Smooth muscle cell (in vitro differentiated cells): Measurements from ENCODE around the gene GLDN. TPM values are rescaled to one million over a fixed set of nuclear protein-coding genes. Genes with fewer than 3 reads are reported as not detected.

ENCODE experiments used
- DNase-seq: peaks from one replicate; lab custom pipeline; 2025; ENCODE audit not compliant: unreplicated experiment; lab: John Stamatoyannopoulos, UW
- H2AFZ ChIP-seq: fragments of 200-600 bp; sonication (generic); 2 replicates; pipeline ENCODE4 v1.6.0; 2016; ENCODE audit warnings: antibody characterized with exemption, low read depth, mild to moderate bottlenecking
- H3F3A ChIP-seq: fragments of 200-600 bp; sonication (generic); 2 replicates; pipeline ENCODE4 v1.6.0; 2017; ENCODE audit warnings: antibody characterized with exemption, low read depth
- H3K27ac ChIP-seq: fragments of 200-600 bp; sonication (generic); 2 replicates; pipeline ENCODE4 v1.5.1; 2016; ENCODE audit warnings: low read depth, mild to moderate bottlenecking
- H3K27me3 ChIP-seq: fragments of 200-600 bp; sonication (generic); 2 replicates; pipeline ENCODE4 v1.6.1; 2016; ENCODE audit warnings: low read depth, mild to moderate bottlenecking
- H3K36me3 ChIP-seq: fragments of 200-600 bp; sonication (generic); 2 replicates; pipeline ENCODE4 v1.5.1; 2016; ENCODE audit warnings: low read depth
- H3K4me1 ChIP-seq: fragments of 200-600 bp; sonication (generic); 2 replicates; pipeline ENCODE4 v1.5.1; 2016; ENCODE audit warnings: low read depth
- H3K4me2 ChIP-seq: fragments of 200-600 bp; sonication (generic); 2 replicates; pipeline ENCODE4 v1.6.0; 2016; ENCODE audit warnings: mild to moderate bottlenecking
- H3K4me3 ChIP-seq: fragments of 200-600 bp; sonication (generic); 2 replicates; pipeline ENCODE4 v1.5.1; 2016; ENCODE audit warnings: mild to moderate bottlenecking
- H3K79me2 ChIP-seq: fragments of 200-600 bp; sonication (generic); 2 replicates; pipeline ENCODE4 v1.6.0; 2016; ENCODE audit warnings: low read depth, mild to moderate bottlenecking
- H3K9ac ChIP-seq: fragments of 200-600 bp; sonication (generic); 2 replicates; pipeline ENCODE4 v1.6.0; 2016; ENCODE audit warnings: low read depth
- H3K9me3 ChIP-seq: fragments of 200-600 bp; sonication (generic); replicated peaks from 2 replicates; pipeline ENCODE4 v1.5.1; 2016; ENCODE audit warnings: low read depth
- H4K20me1 ChIP-seq: fragments of 200-600 bp; sonication (generic); 2 replicates; pipeline ENCODE4 v1.6.0; 2016; ENCODE audit warnings: low read depth
- WGBS: methylation state at CpG from one replicate; pipeline ENCODE4 v1.1.7; 2016; ENCODE audit warnings: low lambda C conversion rate; 5-methylcytosine and 5-hydroxymethylcytosine counted together
- polyA plus RNA-seq: library from polyadenylated mRNA; unstranded; fragments of >200 nt; fragmentation: Nextera tagmentation; extraction: Ambion mirVana; gene quantifications from 2 replicates; pipeline ENCODE4 v1.2.1, GENCODE V29; 2016
- total RNA-seq: library from RNA; depleted of rRNA; stranded (reverse); fragments of >200 nt; gene quantifications from 2 replicates; pipeline ENCODE4 v1.2.3, GENCODE V29; 2014
- TF ChIP-seq, protein P1 (sequence below): fragments of 200-600 bp; sonication (generic); IDR thresholded peaks from 2 replicates; pipeline ENCODE4 v1.5.1; 2017; ENCODE audit warnings: borderline replicate concordance, mild to moderate bottlenecking, antibody characterized with exemption; ENCODE audit not compliant: insufficient read depth, poor library complexity, severe bottlenecking

The GLDN gene
- total and polyA plus RNA-seq, 2 experiments from 2014 or later, result 0.18 to 0.81 TPM

DNA sequence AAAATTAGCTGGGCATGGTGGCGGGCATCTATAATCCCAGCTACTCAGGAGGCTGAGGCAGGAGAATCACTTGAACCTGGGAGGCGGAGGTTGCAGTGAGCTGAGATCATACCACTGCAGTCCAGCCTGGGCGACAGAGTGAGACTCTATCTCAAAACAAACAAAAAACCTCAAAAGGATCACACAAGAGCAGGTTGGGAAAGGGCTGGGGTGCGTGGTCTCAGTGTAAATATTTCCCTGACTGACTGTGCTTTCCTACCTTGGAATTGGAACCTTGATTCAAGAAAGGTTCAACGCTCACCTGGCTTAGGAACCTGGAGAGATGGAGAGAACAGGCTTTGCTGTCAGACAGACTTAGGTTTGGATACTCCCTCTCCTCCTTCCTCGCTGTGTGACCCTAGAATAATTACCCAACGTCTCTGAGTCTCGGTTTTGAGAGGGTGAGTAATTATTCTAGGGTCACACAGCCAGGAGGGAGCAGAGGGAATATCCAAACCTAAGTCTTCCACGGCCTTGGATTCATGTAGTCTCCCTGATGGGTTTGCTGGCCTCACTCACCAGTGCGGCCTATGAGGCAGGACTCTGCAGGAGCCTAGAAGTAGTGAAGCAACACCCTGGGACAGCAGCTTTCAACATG is 27.7 kb upstream of the GLDN start:
- no peak overlapping the region for H3K27ac ChIP-seq
- WGBS, result 95% methylated on average over 10 of the region's 10 CpGs

DNA sequence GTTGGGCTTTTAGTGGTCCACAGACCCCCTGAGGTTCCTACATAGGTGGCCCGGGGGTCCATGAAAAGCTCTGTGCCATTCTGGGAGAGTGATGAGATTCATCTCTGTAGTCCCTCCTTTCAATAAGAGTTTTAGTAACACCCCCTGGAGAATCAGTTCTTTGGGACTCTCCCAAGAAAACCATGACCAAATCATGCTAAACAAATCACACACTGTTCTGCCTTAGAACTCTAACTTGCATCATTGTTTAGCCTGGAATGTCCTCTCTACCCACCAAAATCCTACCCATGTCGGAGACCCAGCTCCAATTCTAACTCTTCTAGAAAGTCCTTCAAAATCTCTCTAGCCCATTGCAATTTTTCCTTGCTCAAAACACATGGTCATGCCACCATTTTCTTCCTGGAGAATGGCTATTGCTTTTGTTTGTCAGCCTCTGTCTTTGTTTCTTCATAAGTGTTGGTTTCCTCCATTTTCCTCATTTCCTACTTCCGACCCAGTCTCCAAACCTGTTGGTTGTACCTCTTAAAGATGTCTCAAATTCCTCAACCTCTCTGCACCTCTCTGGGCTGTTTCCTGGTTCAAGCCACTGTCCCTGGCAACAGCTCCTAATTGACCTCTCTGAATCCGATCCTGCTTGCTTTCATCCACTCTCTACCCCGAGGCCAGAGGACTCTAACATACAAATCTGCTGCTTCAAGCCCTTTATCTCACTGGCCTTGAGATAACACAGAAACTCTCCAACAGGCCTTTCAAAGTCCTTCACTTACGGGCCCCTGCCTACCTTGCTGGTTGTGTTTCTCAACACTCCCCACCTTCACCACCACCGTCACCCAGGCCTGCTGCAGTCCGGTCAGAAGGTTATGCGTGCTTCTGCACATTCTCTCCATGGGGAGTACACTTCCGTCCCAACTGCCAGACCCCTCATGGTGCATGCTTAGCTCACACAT is 26.8 kb upstream of the GLDN start:
- H3K4me2 ChIP-seq, result no peak overlapping the region
- no peaks in the 10 kb centered on the region for H3K9me3 ChIP-seq
- H3K27ac ChIP-seq, result no peak overlapping the region
- no peak for DNase-seq
- no peaks in the 10 kb centered on the region for H3K36me3 ChIP-seq
- no peaks in the 10 kb centered on the region for H3F3A ChIP-seq
- no peaks in the 10 kb centered on the region for H3K79me2 ChIP-seq
- H2AFZ ChIP-seq, result no peak overlapping the region
- no peaks in the 10 kb centered on the region for H3K4me1 ChIP-seq
- TF ChIP-seq, protein P1, sequence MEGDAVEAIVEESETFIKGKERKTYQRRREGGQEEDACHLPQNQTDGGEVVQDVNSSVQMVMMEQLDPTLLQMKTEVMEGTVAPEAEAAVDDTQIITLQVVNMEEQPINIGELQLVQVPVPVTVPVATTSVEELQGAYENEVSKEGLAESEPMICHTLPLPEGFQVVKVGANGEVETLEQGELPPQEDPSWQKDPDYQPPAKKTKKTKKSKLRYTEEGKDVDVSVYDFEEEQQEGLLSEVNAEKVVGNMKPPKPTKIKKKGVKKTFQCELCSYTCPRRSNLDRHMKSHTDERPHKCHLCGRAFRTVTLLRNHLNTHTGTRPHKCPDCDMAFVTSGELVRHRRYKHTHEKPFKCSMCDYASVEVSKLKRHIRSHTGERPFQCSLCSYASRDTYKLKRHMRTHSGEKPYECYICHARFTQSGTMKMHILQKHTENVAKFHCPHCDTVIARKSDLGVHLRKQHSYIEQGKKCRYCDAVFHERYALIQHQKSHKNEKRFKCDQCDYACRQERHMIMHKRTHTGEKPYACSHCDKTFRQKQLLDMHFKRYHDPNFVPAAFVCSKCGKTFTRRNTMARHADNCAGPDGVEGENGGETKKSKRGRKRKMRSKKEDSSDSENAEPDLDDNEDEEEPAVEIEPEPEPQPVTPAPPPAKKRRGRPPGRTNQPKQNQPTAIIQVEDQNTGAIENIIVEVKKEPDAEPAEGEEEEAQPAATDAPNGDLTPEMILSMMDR, result no peak
- no peak overlapping the region for H3K4me3 ChIP-seq
- no peaks in the 10 kb centered on the region for H4K20me1 ChIP-seq
- H3K9ac ChIP-seq, result no peak overlapping the region
- no peaks in the 10 kb centered on the region for H3K27me3 ChIP-seq
- WGBS, result 72% methylated on average over 10 of the region's 10 CpGs

More for the DNA sequence above, 27.7 kb upstream of the GLDN start:
- Histone ChIP-seq H3K79me2 (no peaks in the 10 kb centered on the region), H3K36me3 (no peaks in the 10 kb centered on the region), H3F3A (no peaks in the 10 kb centered on the region), H3K4me3 (no peak overlapping the region), H3K27me3 (no peaks in the 10 kb centered on the region), H4K20me1 (no peaks in the 10 kb centered on the region), H2AFZ (no peak overlapping the region), H3K9me3 (no peaks in the 10 kb centered on the region), H3K4me2 (no peak overlapping the region), H3K4me1 (no peaks in the 10 kb centered on the region), H3K9ac (no peak overlapping the region)
- TF ChIP-seq, protein P1, result no peak
- DNase-seq, result no peak

DNA sequence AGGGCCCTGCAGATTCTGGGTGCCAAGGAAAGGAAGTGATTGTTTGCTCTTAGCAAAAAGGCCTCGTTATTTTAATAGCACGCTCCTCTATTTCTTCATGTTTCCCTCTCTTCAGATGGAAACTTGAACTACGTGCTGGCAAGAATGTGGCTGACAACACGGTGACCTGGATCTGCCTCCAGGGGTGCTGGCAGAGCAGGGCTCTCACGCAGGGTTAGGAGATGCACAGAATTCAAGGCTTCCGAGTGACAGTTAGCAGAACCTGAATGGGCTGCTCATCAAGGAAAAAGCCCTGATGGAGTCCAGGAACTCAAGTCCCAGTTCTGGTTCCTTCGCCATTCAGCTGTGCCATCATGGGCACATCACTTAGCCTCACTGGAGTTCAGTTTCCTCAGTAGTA is 25.7 kb upstream of the GLDN start:
- Histone ChIP-seq H3K4me1 (no peaks in the 10 kb centered on the region), H3K4me2 (no peak overlapping the region), H3K9ac (no peak overlapping the region), H3K79me2 (no peaks in the 10 kb centered on the region), H2AFZ (no peak overlapping the region), H3K36me3 (no peaks in the 10 kb centered on the region), H3K27ac (no peak overlapping the region), H3K27me3 (no peaks in the 10 kb centered on the region), H4K20me1 (no peaks in the 10 kb centered on the region), H3F3A (no peaks in the 10 kb centered on the region), H3K4me3 (no peak overlapping the region), H3K9me3 (no peaks in the 10 kb centered on the region)
- TF ChIP-seq, protein P1, result no peak
- DNase-seq, result no peak
- 72% methylated on average over 7 of the region's 7 CpGs for WGBS
